OCI-LY7 (cell line): Measurements from ENCODE around the gene DIAPH3.

Experiments used
- EZH2phosphoT487 ChIP-seq: fragments of 200-600 bp; sonication (generic); IDR thresholded peaks from 2 replicates; pipeline ENCODE4 v1.6.1; 2018; ENCODE audit warnings: low read depth, borderline replicate concordance, mild to moderate bottlenecking, mixed run types, antibody characterized with exemption, low read length, moderate library complexity, mixed read lengths
- TF ChIP-seq, protein P1 (sequence below): fragments of 200-600 bp; sonication (generic); conservative IDR thresholded peaks from 2 replicates; pipeline ENCODE4 v1.5.1; 2014; ENCODE audit warnings: mild to moderate bottlenecking, antibody characterized with exemption, low read length, moderate library complexity, mixed read lengths

DNA sequence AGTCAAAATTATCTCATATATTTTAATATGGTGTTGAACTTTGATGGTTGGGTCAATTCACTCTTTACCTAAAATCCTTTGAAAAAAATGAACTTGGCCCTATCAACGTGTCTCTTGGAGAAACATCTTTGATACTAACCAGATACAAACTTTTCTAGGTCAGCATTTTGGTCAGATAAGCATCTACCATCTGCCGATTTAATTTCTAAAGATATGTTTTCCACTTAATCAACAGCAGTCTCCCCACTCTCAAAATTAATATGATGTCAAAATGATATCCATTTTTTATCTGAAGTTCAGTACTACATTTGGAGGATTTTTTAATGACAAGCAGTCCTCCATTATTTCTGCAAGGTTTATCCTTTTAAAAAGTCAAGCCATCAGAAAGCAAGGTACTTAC lies 288.8 kb downstream of the DIAPH3 start:
- TF ChIP-seq, protein P1, sequence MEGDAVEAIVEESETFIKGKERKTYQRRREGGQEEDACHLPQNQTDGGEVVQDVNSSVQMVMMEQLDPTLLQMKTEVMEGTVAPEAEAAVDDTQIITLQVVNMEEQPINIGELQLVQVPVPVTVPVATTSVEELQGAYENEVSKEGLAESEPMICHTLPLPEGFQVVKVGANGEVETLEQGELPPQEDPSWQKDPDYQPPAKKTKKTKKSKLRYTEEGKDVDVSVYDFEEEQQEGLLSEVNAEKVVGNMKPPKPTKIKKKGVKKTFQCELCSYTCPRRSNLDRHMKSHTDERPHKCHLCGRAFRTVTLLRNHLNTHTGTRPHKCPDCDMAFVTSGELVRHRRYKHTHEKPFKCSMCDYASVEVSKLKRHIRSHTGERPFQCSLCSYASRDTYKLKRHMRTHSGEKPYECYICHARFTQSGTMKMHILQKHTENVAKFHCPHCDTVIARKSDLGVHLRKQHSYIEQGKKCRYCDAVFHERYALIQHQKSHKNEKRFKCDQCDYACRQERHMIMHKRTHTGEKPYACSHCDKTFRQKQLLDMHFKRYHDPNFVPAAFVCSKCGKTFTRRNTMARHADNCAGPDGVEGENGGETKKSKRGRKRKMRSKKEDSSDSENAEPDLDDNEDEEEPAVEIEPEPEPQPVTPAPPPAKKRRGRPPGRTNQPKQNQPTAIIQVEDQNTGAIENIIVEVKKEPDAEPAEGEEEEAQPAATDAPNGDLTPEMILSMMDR, result no peak
- TF ChIP-seq EZH2phosphoT487, result no peak
